IPS-NIHi7 (cell line): Measurements from ENCODE around the gene VAPA.

ENCODE experiments used
- DNase-seq: peaks from one replicate; pipeline ENCODE4 v3.0.0; 2012; ENCODE audit warnings: mixed read lengths; ENCODE audit errors: extremely low spot score

The VAPA gene

DNA sequence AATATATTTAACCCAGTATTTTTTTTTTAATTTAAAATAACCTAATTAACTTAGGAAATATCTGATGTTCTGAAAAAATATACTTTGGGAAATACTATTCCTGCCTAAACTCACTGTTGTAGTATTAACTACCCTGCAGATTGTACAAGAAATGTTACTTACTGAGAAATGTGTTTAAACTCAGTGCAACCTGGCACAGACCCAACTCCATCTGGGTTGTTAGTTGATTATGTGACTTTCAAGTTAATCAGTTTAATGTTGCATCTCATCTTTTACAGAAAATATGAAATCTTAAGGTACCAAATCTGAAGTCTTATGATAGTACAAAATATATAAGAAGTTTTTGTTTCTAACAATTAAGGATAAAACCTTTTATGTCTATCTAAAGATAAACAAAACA, 27.3 kb downstream of the VAPA start:
- DNase-seq = no peak

DNA sequence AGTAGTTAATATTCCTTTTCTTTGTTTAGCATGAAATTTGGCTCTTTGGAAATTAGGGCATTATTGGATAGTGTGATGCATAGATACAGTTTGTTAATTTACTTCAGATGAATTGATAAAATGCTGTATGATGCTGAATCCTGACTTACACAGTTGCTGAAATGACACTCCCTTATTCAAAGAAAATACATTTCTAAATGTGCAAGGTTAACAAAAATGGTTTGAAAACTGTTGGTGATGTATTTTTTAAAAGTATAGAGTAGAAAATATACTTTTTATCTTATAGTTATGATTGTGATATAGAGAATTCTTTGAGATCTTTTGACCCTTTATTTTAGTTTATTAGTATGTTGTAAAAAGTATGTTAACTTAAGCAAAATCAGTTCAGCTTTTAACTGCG, 27.8 kb downstream of the VAPA start:
- DNase-seq = no peak

DNA sequence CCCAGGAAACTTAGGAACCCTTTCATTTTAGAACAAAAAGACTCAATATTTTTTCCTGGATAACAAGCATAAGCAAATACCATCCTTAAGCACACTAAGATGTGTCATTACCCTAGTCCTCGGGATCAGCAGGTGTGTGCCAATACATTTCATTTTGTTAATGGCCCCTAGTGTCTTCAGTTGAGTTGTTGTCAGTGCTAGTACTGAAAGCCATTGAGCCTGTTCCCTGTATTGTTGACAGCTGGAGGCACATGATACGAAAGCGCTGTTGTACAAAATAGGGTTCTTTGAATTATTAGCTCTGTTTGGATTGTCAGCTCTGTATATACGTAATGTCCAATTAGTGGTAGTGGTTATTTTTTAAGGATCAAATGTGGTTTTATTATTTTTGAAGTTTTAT, 29.5 kb downstream of the VAPA start:
- no peak for DNase-seq

DNA sequence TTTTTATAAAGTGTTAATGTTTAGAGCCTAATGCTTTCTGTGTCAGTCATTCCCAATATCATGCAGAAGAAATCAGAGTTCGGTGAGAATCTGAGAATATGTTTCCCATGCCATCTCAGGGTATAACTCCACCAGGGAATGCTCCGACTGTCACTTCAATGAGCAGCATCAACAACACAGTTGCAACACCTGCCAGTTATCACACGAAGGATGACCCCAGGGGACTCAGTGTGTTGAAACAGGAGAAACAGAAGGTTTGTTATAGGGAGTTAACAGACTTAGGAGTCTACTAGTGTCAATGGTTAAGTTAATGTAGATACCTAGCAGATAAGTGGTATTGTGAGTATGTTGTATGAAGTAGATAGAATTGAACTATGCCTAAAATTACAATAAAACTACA, 31.0 kb downstream of the VAPA start:
- no peak for DNase-seq

DNA sequence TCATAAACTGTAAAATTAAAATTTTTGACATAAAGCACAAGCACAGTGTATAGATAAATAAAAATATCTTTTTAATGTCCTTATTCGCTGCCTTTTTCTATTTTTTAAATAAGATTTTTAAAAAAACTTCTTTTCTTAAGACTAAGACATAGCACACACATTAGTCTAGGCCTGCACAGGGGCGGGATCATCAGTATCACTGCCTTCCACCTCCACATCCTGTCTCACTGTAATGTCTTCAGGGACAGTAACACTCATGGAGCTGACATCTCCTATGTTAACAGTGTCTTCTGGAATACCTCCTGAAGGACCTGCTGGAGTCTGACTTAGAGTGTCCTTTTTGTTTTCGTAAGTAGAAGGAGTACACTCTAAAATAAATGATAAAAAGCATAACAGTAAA, 33.0 kb downstream of the VAPA start:
- DNase-seq = no peak

DNA sequence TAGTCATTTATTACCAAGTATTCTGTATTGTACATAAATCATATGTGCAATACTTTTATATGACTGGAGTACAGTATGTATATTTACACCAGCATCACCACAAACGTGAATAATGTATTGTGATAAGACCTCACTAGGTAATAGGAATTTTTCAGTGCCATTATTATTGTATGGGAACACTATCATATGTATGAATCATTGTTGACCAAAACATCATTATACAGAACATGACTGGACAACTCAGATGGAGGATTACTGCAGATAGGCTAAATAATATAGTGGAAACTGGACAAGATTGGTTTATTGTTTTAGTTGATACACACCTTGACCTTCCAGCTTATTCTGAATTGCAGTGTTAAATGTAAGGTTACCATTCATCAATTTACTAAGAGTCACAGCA, 33.4 kb downstream of the VAPA start:
- no peak for DNase-seq

DNA sequence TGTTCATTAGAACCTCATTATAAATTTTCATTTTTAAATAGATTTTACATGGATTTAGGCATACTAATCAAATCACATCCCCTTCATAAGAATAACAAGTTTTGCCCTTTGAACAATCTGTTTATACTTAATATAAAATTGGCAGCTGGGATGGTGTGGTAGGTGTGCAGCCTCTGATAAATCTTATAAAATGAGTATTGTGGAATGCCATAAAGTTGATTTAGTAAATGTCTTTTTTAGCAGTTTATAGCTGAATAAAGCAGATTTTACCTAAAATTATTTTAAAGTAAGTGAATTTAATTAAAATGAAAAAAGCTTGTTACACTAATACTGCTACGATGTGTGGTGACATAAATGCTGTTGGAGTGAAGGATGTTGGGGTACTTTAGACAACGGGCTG, 35.5 kb downstream of the VAPA start:
- no peak for DNase-seq

DNA sequence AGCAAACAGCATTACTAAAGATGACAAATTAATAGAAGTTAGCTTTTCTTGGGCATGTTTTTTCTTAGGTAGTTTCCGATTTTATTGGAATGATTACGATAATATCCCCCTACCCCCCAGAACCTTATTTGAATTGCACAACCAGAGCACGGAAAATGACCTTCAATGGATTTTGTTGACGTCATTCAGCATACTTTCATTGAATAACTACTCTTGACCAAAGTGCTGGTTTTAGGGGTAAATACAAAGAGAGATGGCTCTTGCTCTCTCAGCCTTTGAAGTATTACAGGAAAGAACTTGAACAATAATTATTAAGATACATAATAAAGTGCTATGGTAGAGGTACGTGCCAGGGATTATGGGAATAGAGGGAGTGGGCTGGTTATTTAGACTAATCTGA, 36.0 kb downstream of the VAPA start:
- no peak for DNase-seq

DNA sequence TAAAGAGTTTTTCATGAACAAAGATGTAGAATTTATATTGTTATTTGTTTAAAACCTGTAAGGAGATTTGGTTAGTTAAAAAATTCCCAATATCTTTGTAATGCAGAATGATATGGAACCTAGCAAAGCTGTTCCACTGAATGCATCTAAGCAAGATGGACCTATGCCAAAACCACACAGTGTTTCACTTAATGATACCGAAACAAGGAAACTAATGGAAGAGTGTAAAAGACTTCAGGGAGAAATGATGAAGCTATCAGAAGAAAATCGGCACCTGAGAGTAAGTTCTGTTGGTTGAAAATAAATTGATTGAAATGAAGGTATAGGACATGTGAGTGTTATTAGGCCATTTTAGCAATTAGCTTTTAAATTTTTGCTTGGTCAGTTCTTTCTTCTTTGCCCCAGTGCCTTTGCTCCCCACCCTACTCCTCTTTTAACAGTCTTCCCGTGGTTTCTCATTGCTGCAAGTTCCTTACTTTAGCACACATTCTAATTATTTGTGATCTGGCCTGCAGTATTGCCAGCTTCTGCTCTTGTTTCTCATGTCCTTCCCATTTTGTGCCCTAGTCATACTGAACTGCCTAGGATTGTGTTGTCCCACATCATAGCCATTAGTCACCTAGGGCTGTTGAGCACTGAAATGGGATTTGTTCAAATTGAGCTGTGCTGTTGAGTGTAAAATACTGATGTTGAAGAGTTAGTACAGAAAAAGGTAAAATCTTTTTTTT, 36.6 kb downstream of the VAPA start:
- DNase-seq = no peak

DNA sequence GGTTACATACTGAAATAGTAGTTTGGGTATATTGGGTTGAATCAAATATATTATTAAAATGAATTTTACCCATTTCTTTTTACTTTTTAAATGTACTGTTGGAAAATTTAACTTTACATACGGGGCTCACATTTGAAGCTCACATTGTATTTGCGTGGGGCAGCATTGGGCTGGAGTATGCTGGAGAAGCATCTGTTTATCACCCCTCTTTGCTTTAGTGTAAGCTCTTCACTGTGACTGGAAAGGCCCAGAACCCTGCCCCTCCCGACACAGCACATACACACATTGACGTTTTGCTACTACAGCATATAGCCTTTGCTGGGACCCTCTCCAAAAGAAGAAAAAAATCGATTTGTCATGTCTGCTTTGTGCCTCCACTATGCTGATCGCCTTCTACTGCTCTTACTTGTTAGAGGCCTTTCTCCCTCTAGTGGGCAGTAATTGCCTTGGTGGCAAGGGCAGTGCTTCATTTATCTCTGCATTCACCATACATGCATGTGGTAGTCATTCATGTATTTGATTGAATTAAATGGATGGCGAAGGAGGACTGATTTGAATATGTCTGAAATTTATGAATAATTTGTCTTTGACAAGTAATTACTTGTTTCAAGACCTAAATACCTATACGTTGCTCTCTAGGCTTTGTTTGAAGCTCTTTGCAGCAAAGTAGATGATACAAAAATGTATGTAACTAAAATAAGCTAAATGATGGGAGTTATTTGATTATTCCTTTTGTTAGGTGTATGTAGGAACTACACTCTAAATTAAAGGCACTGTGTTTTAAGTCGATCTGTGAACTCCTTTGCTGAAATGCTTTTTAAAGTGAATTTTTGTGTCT, 37.4 kb downstream of the VAPA start:
- peak; percentile 71 for DNase-seq

DNA sequence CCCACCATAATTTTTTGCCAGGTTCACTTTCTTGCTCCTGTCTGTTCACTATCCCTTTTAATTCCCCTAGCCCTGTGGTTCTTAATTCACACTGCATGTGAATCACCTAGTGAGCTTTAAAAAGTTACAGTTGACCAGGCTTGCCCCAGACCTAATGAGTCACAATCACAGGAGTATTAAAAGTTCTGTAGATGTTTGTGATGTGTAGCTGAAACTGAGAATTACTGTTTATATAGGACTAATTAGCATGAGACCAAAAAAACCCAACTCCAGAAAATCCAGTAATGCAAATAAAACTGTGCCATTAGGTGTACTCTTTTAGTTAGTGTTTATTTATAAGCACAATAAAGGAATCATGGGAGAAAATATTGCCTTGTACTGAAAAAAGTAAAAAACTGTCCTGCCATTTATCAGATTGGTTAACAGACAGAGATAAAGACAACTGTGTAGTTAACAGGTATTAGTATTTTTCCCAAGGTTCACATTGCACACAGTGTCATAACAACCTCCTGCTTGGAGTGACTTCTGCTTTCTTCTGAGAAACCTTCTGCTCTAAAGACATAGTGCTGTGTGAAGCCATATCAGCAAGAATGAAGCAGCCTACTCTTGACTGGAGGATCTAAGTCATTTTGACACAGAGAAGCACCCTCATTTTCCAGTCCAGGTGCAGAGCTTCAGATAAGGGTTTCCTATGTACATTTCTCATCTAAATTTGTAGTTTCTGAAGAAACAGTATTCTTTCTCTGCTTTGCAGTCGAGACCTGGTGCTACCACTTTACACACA, 39.0 kb downstream of the VAPA start:
- no peak for DNase-seq

DNA sequence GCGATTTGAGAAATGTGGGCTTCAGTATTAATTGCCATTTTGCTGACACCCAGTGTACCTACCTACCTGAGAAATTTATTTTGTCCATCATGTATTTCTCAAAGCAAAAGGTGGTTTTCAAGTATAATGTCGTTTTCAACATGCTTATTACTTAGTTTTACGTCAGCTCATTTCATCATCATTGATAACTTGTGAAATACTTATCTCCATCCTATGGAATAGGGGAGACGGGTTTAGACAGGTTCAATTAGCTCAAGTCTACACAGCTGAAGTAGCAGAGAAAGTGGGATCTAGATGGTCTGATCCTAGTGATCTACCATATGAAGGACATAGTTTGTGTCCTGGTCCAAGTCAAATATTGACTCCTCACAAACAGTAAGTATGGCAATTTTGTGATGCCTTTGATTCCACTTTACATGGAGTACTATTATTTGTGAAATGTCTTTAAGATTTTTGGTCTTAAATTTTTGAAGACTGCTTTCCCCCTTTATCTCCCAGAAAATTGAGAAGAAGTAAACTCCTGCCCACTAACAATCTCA, 45.1 kb downstream of the VAPA start:
- DNase-seq = no peak

DNA sequence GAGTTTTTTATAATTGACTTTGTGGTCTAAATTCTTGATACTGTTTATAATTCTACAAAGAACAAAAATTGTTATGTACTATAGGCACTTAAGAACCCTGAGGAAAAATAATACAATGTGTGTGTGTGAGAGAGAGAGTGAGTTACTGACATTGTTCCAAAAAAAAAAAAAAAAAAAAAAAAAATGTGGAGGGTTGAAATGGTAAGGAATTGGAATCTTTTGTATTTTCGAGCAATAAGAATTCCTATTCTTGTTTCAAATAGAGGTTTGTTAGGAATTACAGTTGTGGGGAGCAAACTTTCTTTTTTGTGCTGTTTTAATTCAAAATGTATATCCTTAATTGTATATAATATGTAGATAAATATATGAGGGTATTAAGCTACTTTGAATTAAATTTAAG, 45.7 kb downstream of the VAPA start:
- DNase-seq = no peak

DNA sequence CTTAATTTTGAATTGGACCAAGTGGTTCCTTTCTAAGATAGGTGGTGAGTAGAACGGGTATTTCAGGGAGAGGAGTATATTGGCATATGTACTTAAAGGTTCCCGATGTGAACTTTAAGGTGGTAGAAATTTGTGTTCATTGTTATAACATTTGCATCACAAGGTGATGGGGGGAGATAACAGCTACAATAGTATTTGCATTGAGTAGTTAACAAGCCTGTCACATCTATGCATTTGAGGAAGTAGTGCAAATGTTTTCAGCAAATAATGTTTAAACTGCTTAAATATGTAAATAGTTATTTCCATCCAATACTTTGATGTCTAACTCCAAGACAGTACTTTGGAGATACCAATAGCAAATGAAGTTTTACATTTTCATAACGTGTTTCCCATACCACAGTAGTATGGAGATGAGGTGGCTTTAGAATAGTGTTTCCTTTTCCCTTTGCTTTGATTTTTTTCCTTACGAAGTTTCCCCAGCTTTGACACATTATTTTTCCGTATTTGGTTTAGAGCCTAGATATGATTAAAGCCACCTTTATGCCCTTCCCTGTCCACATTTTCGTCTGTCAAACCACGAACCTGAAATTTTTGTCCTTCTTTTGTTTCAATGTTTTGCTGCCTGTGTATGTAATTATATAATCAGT, 46.6 kb downstream of the VAPA start:
- no peak for DNase-seq

DNA sequence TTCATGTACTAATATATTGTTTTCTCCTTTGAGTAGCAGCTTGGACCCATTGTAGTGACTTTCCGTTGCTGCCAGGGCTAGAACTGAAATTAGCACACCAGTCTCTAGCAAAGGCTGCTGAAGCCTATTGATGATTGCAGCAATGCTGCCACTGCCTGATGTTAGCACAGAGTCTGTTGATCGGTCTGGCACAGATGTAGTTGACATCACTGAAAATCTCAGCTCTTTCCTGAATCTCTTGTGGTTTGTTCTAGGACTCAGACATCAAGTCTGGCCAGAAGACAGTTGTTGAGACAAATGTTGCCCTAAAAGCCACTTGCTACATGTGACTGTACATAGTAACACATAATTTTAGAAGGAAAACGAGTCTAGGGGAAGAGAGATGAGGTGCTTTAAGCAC, 47.2 kb downstream of the VAPA start:
- DNase-seq = no peak

DNA sequence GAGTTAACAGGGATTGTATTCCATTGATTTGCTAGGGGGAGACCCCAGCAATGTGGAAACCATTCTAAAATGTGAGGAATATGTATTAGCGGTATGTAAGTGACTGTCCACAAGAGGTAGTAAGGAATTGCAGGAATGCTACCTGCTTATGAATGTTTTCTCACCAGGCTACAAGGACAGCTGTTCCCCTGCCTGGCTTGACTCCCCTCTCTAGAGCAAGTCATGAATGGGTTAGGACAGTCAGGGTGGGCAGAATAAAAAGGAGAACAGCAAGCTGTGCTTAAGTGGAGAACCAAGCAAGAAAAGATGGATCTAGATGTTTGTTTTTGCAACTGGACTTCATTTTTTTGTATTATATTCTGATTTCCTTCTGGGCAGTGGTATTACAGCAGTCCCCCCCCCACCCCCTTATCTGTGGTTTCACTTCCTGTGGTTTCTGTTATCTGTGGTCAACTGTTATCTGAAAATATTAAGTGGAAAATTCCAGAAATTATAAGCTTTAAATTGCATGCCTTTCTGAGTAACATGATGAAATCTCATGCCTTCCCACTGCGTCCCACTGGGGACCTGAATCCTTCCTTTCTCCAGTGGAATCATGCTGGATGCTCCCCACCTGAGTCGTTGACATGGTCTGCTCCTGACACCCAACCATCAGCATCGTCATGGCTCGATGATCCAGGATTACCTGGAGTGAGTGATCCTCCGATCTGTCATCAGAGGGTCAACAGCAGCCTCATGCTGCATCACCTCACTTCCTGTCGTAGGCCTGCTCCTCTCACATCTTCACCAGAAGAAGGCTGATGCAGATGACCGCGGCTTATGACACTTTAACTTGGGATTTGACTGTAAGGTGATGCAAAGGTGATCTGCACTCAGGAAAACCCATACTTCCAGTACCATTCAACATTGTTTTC, 52.2 kb downstream of the VAPA start:
- DNase-seq = no peak

DNA sequence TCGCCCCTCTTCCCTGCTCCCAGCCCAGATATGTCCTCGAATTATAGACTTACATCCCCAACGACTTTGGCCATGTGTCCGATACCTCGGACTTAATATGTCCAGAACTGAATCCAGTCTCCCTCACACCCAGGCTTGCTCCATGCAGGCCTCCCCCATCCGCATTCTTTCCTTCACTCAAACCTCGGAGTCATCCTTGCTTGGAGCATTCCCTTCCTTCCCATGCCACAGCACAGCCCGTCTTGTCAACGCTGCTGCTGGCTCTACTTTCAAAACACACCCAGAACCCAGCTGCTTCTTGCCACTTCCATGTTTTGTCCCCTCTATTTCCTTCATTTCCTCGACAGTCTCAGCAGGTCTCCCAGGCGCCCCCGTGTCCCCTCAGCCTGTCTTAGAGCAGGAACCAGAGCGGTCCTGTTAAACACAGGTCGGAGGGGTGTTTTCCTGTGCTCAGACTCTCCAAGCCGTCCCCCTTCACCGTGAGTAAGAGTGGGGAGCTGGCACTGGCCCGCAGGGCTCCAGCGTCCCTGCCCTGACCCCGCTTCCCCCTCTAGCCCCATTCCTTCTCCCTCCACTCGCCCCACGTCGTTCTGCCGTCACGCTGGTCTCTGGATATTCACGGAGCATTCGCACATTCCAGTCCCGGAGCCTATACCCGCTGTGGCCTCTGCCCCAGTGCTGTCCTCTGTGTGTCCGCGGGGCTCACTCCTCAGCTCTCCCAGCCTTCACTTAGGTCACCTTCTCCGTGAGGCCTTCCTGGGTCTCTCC, 54.4 kb downstream of the VAPA start:
- no peak for DNase-seq

DNA sequence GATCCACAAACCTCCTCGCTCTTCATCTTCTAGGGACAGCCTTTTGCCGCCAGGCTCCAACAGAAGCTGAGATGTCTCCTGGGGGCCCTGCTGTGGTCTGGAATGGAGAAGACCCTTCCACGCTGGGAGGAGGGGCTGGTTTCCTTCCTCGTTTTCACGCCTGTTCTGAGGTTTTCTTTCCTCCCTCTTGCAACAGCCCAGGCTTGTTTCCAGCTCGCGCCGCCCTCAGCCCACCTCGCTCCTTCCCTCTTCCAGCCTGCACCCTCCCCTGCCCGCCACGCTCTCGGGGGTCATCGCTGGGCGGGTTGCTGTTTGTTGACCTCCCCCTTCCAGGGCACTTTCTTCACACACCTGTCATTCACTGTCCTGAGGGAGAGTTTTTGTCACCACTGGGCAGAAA, 55.4 kb downstream of the VAPA start:
- no peak for DNase-seq

DNA sequence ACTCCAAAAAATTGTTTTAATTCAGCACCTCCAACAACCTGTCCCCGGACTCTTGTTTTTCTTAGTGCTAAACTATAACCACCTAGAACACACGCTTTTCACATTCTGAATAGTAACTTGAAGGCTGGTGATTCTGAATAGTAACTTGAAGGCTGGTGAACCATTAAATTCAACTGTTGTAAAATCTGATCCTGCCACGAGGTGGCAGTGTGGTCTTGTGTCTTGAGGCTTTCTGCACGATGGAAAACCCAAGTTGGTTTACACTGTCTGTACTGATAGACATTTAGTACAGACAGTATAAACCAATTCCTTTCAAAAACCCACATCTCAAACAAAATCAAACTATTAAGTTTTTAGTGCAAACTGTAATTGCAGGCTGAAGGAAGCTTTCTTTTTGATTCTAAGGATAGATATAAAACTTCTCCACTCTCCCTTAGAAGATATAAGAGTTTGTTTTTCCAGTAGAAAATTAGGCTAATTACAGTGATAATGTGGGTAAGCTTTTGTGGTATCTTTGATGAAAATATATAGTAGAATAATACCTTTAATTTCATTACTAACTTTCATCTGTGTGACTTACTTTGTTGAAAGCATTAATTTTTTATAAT, 57.6 kb downstream of the VAPA start:
- peak; percentile 71 for DNase-seq

DNA sequence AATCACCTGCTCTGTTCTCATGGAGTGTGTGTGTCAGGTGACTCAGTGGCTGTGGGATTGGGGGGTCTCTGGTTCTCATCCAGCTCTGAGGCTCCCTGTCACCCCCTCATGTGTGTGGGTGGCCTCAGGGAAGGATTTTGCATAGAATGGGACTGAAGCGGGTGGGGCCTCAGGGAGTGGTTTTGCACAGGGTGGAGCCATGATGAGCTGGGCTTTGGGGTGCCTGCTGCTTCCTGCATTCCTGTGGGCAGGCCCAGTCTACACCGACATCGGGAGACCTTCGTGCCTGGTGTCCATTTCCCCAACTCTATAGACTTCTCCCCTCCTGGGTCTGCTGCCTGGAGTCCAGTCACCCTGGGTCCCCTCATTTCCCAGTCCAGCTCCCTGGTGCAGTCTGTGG, 59.7 kb downstream of the VAPA start:
- no peak for DNase-seq
